D721Med (cell line): Measurements from ENCODE around the gene PRKN.

ENCODE experiments used
- DNase-seq: peaks from one replicate; pipeline ENCODE4 v3.0.0; 2011; ENCODE audit warnings: low spot score; ENCODE audit not compliant: insufficient read length
- FAIRE-seq: peaks from 2 replicates; lab custom pipeline; 2011; peaks lifted over from hg19 to GRCh38; lab: Jason Lieb, UNC
- CTCF ChIP-seq: IDR thresholded peaks from 2 replicates; pipeline ENCODE4 v1.5.1; 2012; ENCODE audit warnings: mild to moderate bottlenecking, control low read depth; ENCODE audit not compliant: insufficient read depth; ENCODE audit errors: missing control alignments

The PRKN gene

GRCh38 chr6:161415302-161415855 lies 1312.2 kb downstream of the PRKN start:
- no peak for TF ChIP-seq CTCF
- no peak for DNase-seq
- no peak for FAIRE-seq

- FAIRE-seq: no peak
- no peak for TF ChIP-seq CTCF
- DNase-seq: no peak
Observed at GRCh38 chr6:161414707-161415106, 1312.9 kb downstream of the PRKN start.

GRCh38 chr6:161414180-161414579 lies 1313.4 kb downstream of the PRKN start:
- no peak for TF ChIP-seq CTCF
- no peak for DNase-seq
- FAIRE-seq: no peak

- DNase-seq: no peak
- FAIRE-seq: no peak
- no peak for TF ChIP-seq CTCF
Observed at GRCh38 chr6:161413355-161413771, 1314.2 kb downstream of the PRKN start.

GRCh38 chr6:161412795-161413194 lies 1314.8 kb downstream of the PRKN start:
- DNase-seq (no peak), FAIRE-seq (no peak)
- TF ChIP-seq CTCF: no peak

- FAIRE-seq (no peak), DNase-seq (no peak)
- no peak for TF ChIP-seq CTCF
Observed at GRCh38 chr6:161411265-161411944, 1316.2 kb downstream of the PRKN start.

- DNase-seq (no peak), FAIRE-seq (no peak)
- TF ChIP-seq CTCF: no peak
Observed at GRCh38 chr6:161410736-161411135, 1316.8 kb downstream of the PRKN start.
